IMR-90 (cell line): ENCODE results near the gene BASP1. TPM values are rescaled to one million over a fixed set of nuclear protein-coding genes. Genes with fewer than 3 reads are reported as not detected.

Experiments used
- ATAC-seq: fragments of 200-7000 bp; cut with Tn5 transposase; 2 replicates; pipeline ENCODE4 v1.9.1; 2020; ENCODE audit warnings: low read depth, mild to moderate bottlenecking, moderate library complexity
- BruUV-seq: library from RNA; stranded (reverse); fragments of 400-500 nt; replicated peaks from 2 replicates; lab custom pipeline; 2021; lab: Mats Ljungman, UMichigan
- CTCF ChIA-PET: fragments of 300-600 bp; formaldehyde crosslinking; extraction: SDS; loops from one replicate; lab custom pipeline; 2021; ENCODE audit warnings: antibody characterized with exemption; lab: Yijun Ruan, JAX
- POLR2A ChIA-PET: fragments of 300-600 bp; sonication (Branson Sonifier 250); formaldehyde crosslinking; loops from one replicate; lab custom pipeline; 2022; ENCODE audit warnings: antibody characterized with exemption; ENCODE audit not compliant: unreplicated experiment; lab: Charles Lee
- DNase-seq: peaks from one replicate; pipeline ENCODE4 v3.0.0; 2013
- H2AFZ ChIP-seq: replicated peaks from 2 replicates; pipeline ENCODE3; 2013; ENCODE audit warnings: low read length, mild to moderate bottlenecking; ENCODE audit not compliant: poor library complexity
- H2AK5ac ChIP-seq: 2 replicates; pipeline ENCODE4 v1.6.1; 2013; ENCODE audit warnings: low read depth, low read length, inconsistent platforms
- H2AK9ac ChIP-seq: replicated peaks from 2 replicates; pipeline ENCODE3; 2013; ENCODE audit warnings: mild to moderate bottlenecking, low read depth, low read length, moderate library complexity; ENCODE audit not compliant: poor library complexity
- H2BK120ac ChIP-seq: 2 replicates; pipeline ENCODE4 v1.6.1; 2013; ENCODE audit warnings: low read depth, low read length, inconsistent platforms
- H2BK15ac ChIP-seq: 3 replicates; pipeline ENCODE4 v1.6.1; 2013; ENCODE audit warnings: low read depth, low read length, inconsistent platforms
- H2BK20ac ChIP-seq: 2 replicates; pipeline ENCODE4 v1.6.1; 2013; ENCODE audit warnings: low read depth, mild to moderate bottlenecking, inconsistent platforms, low read length, moderate library complexity
- H2BK5ac ChIP-seq: 2 replicates; pipeline ENCODE4 v1.6.1; 2013; ENCODE audit warnings: mild to moderate bottlenecking, low read depth, low read length, inconsistent platforms; ENCODE audit not compliant: poor library complexity, severe bottlenecking
- H3K14ac ChIP-seq: replicated peaks from 2 replicates; pipeline ENCODE4 v1.6.1; 2013; ENCODE audit warnings: low read depth, low read length, inconsistent platforms
- H3K18ac ChIP-seq: 2 replicates; pipeline ENCODE4 v1.6.1; 2013; ENCODE audit warnings: low read depth, low read length, control low read depth
- H3K23ac ChIP-seq: 2 replicates; pipeline ENCODE4 v1.6.1; 2013; ENCODE audit warnings: low read depth, low read length, inconsistent platforms
- H3K27ac ChIP-seq: 2 replicates; pipeline ENCODE4 v1.5.1; 2013; ENCODE audit warnings: mild to moderate bottlenecking, control low read depth, low read length; ENCODE audit not compliant: insufficient read depth
- H3K27me3 ChIP-seq: 2 replicates; pipeline ENCODE4 v1.6.1; 2013; ENCODE audit warnings: low read length; ENCODE audit not compliant: control insufficient read depth, insufficient read depth
- H3K36me3 ChIP-seq: 2 replicates; pipeline ENCODE4 v1.6.1; 2013; ENCODE audit warnings: low read length, mixed read lengths; ENCODE audit not compliant: control insufficient read depth, insufficient read depth
- H3K4ac ChIP-seq: 2 replicates; pipeline ENCODE4 v1.6.1; 2013; ENCODE audit warnings: low read depth, low read length, inconsistent platforms
- H3K4me1 ChIP-seq: 2 replicates; pipeline ENCODE4 v1.6.1; 2013; ENCODE audit warnings: low read length, mixed read lengths; ENCODE audit not compliant: control insufficient read depth, insufficient read depth
- H3K4me2 ChIP-seq: 2 replicates; pipeline ENCODE4 v1.6.1; 2013; ENCODE audit warnings: low read depth, mild to moderate bottlenecking, control low read depth, low read length, moderate library complexity
- H3K4me3 ChIP-seq: 2 replicates; pipeline ENCODE4 v1.5.1; 2013; ENCODE audit warnings: low read depth, mild to moderate bottlenecking, control low read depth, low read length, moderate library complexity; ENCODE audit not compliant: insufficient read depth
- H3K56ac ChIP-seq: 2 replicates; pipeline ENCODE4 v1.6.1; 2013; ENCODE audit warnings: low read length, inconsistent platforms; ENCODE audit not compliant: insufficient read depth; ENCODE audit errors: extremely low read depth
- H3K79me1 ChIP-seq, 2 experiments: 2 replicates each; pipeline ENCODE4 v1.6.1; 2013; ENCODE audit warnings: low read length in 2 of 2, inconsistent platforms in 1 of 2, low read depth in 1 of 2
- H3K9ac ChIP-seq: 2 replicates; pipeline ENCODE4 v1.6.1; 2013; ENCODE audit warnings: low read depth, low read length, control low read depth
- H3K9me1 ChIP-seq: 2 replicates; pipeline ENCODE4 v1.6.1; 2013; ENCODE audit warnings: low read length, inconsistent platforms; ENCODE audit not compliant: insufficient read depth
- H3K9me3 ChIP-seq: 2 replicates; pipeline ENCODE4 v1.6.1; 2013; ENCODE audit warnings: low read length; ENCODE audit not compliant: control insufficient read depth, insufficient read depth
- H4K20me1 ChIP-seq: 2 replicates; pipeline ENCODE4 v1.6.1; 2013; ENCODE audit warnings: low read length, inconsistent platforms; ENCODE audit not compliant: insufficient read depth
- H4K5ac ChIP-seq: 2 replicates; pipeline ENCODE4 v1.6.1; 2013; ENCODE audit warnings: mild to moderate bottlenecking, low read depth, low read length, control low read depth
- H4K8ac ChIP-seq, 2 experiments: 2 replicates each; pipeline ENCODE4 v1.6.1; 2013; ENCODE audit warnings: low read depth in 2 of 2, low read length in 2 of 2, control low read depth in 1 of 2, inconsistent platforms in 1 of 2
- H4K91ac ChIP-seq: 2 replicates; pipeline ENCODE4 v1.6.1; 2013; ENCODE audit warnings: low read depth, low read length, inconsistent platforms; ENCODE audit not compliant: insufficient read depth
- BHLHE40 ChIP-seq: fragments of 150-350 bp; IDR thresholded peaks from 2 replicates; pipeline ENCODE4 v1.6.1; 2016; ENCODE audit warnings: mild to moderate bottlenecking, low read depth, low read length
- CEBPB ChIP-seq: IDR thresholded peaks from 2 replicates; pipeline ENCODE4 v1.6.1; 2012; ENCODE audit warnings: low read depth, low read length, improper control_type of control experiment
- CHD1 ChIP-seq: IDR thresholded peaks from 2 replicates; pipeline ENCODE4 v1.6.1; 2012; ENCODE audit warnings: low read depth, low read length, improper control_type of control experiment
- CTCF ChIP-seq: conservative IDR thresholded peaks from 2 replicates; pipeline ENCODE4 v1.5.1; 2012; ENCODE audit warnings: mild to moderate bottlenecking, low read depth, low read length, improper control_type of control experiment
- FOS ChIP-seq: fragments of 150-350 bp; IDR thresholded peaks from 2 replicates; pipeline ENCODE4 v1.6.1; 2016; ENCODE audit warnings: low read depth, low read length
- MAFK ChIP-seq: IDR thresholded peaks from 2 replicates; pipeline ENCODE4 v1.6.1; 2012; ENCODE audit warnings: low read depth, low read length, improper control_type of control experiment
- MAZ ChIP-seq: IDR thresholded peaks from 2 replicates; pipeline ENCODE4 v1.6.1; 2012; ENCODE audit warnings: low read depth, mild to moderate bottlenecking, low read length, improper control_type of control experiment, moderate library complexity, borderline replicate concordance
- MXI1 ChIP-seq: IDR thresholded peaks from 2 replicates; pipeline ENCODE4 v1.6.1; 2012; ENCODE audit warnings: low read depth, mild to moderate bottlenecking, low read length, moderate library complexity, borderline replicate concordance
- NFE2L2 ChIP-seq: fragments of 150-350 bp; IDR thresholded peaks from 2 replicates; pipeline ENCODE4 v1.6.1; 2016; ENCODE audit warnings: low read depth, mild to moderate bottlenecking, low read length
- POLR2A ChIP-seq: IDR thresholded peaks from 2 replicates; pipeline ENCODE4 v1.6.1; 2012; ENCODE audit warnings: mild to moderate bottlenecking, low read depth, low read length
- RAD21 ChIP-seq: IDR thresholded peaks from 2 replicates; pipeline ENCODE4 v1.6.1; 2012; ENCODE audit warnings: low read length, improper control_type of control experiment
- RCOR1 ChIP-seq: IDR thresholded peaks from 2 replicates; pipeline ENCODE4 v1.6.1; 2012; ENCODE audit warnings: mild to moderate bottlenecking, low read length, improper control_type of control experiment; ENCODE audit not compliant: insufficient replicate concordance
- RFX5 ChIP-seq: IDR thresholded peaks from 2 replicates; pipeline ENCODE4 v1.8.0; 2012; ENCODE audit warnings: low read depth, mild to moderate bottlenecking, low read length, moderate library complexity
- SMC3 ChIP-seq: fragments of 150-350 bp; IDR thresholded peaks from 2 replicates; pipeline ENCODE4 v1.6.1; 2016; ENCODE audit warnings: low read depth, mild to moderate bottlenecking, antibody characterized with exemption, low read length, moderate library complexity
- WGBS, 2 experiments: methylation state at CpG; one replicate each; pipeline versions ENCODE4 v1.1.5 to v1.1.7; 2013; ENCODE audit warnings: missing lambda C conversion rate in 2 of 2; ENCODE audit not compliant: insufficient read length in 1 of 2; ENCODE audit errors: extremely low coverage in 2 of 2; 5-methylcytosine and 5-hydroxymethylcytosine counted together
- dilution Hi-C: fragments of 300-500 bp; cut with HindIII; formaldehyde crosslinking; loops from one replicate; pipeline ENCODE4 v1.14.3; 2018; ENCODE audit warnings: low sequenced_read_pairs; ENCODE audit not compliant: unreplicated experiment
- in situ Hi-C: fragments of 300-500 bp; cut with MboI; formaldehyde crosslinking; loops from 3 replicates; pipeline ENCODE4 v1.14.3; 2019; ENCODE audit warnings: low sequenced_read_pairs, inconsistent platforms, mixed read lengths
- intact Hi-C: fragments of 100-400 bp; cut with micrococcal nuclease; formaldehyde crosslinking; loops from 2 replicates; pipeline ENCODE4 v1.10.0; 2022
- polyA plus RNA-seq, 3 experiments: library from polyadenylated mRNA; depleted of rRNA; stranded (reverse); fragments of >200 nt; gene quantifications; 2 replicates each; pipeline ENCODE4 v1.2.3, GENCODE V29; 2012; ENCODE audit warnings: low replicate concordance in 1 of 3
- total RNA-seq: library from RNA; depleted of rRNA; stranded (reverse); fragments of >200 nt; gene quantifications from 2 replicates; pipeline ENCODE4 v1.2.3, GENCODE V29; 2012

BASP1 gene
- total and polyA plus RNA-seq, 2 of the 4 experiments (the other 2 are of a cell fraction): 39.6 to 103 TPM

- peak overlapping the region; percentile 92 for H3K4ac ChIP-seq
- no peak for ATAC-seq
- intact Hi-C loops (loop anchor here (5.0 kb wide), 1 partner anchor 185 kb away; no protein-coding TSS in a partner anchor), dilution Hi-C loops (loop anchor here (25.0 kb wide), 1 partner anchor 400 kb away; no protein-coding TSS in a partner anchor), in situ Hi-C loops (loop anchor here (5.0 to 10.0 kb wide), 4 partner anchors 60 to 395 kb away; no protein-coding TSS in a partner anchor)
- peak overlapping the region; percentile 90 for H2AK9ac ChIP-seq
- peak overlapping the region; percentile 97 for H2BK120ac ChIP-seq
- peak overlapping the region; percentile 99 for H4K5ac ChIP-seq
- peaks cover 44% of the 10 kb centered on the region for H3K4me1 ChIP-seq
- peaks cover 28% of the 10 kb centered on the region for H3K9me1 ChIP-seq
- ChIA-PET POLR2A (no interaction called here), CTCF (no interaction called here)
- H3K27me3 ChIP-seq: no peaks in the 10 kb centered on the region
- H2BK15ac ChIP-seq: peak overlapping the region; percentile 98
- TF ChIP-seq CEBPB (no peak), CHD1 (no peak), POLR2A (no peak), CTCF (no peak), RAD21 (no peak), RCOR1 (no peak), RFX5 (no peak), FOS (no peak), NFE2L2 (no peak), MXI1 (no peak), MAZ (no peak), BHLHE40 (no peak), SMC3 (no peak), MAFK (no peak)
- peak overlapping the region; percentile 98 for H4K91ac ChIP-seq
- no TSS peak for BruUV-seq
- peak overlapping the region; percentile 96 for H2AK5ac ChIP-seq
- H3K36me3 ChIP-seq: no peaks in the 10 kb centered on the region
- H3K4me3 ChIP-seq: no peak overlapping the region
- no peak overlapping the region for H2AFZ ChIP-seq
- H3K27ac ChIP-seq: peak overlapping the region; percentile 80
- peak overlapping the region; percentile 98 for H2BK5ac ChIP-seq
- peak overlapping the region; percentile 80 to 92 for H4K8ac ChIP-seq
- H3K9me3 ChIP-seq: no peaks in the 10 kb centered on the region
- H3K14ac ChIP-seq: peak overlapping the region; percentile 91
- 0 out of 2 replicates have a peak overlapping the region, but pooled peaks have one; percentile 12 for H3K56ac ChIP-seq
- peak overlapping the region; percentile 99 for H3K18ac ChIP-seq
- 100% methylated on average over 2 of the region's 6 CpGs; no CpG with 5 or more reads in 1 of the 2 experiments for WGBS, 2 experiments
- H4K20me1 ChIP-seq: peaks cover 12% of the 10 kb centered on the region; the same call in 1 of the 2 replicates
- H2BK20ac ChIP-seq: peak overlapping the region; percentile 90
- no peak for DNase-seq
- H3K23ac ChIP-seq: peak overlapping the region; percentile 88
- H3K79me1 ChIP-seq: peaks cover 14 to 51% of the 10 kb centered on the region in 2 experiments; a peak in 3 of 4 replicates
- peak overlapping the region; percentile 56; the same call in 1 of the 2 replicates for H3K9ac ChIP-seq
- H3K4me2 ChIP-seq: peak overlapping the region; percentile 44
Measured at GRCh38 chr5:17187786-17188170, 29.7 kb upstream of the BASP1 start.
